Pulmonary artery endothelial cell (primary cell): Measurements from ENCODE around the gene SV2B. TPM values are rescaled to one million over a fixed set of nuclear protein-coding genes. Genes with fewer than 3 reads are reported as not detected.

Experiments used
- DNase-seq: peaks from one replicate; pipeline ENCODE4 v3.0.0-alpha.2; 2011; ENCODE audit warnings: low read depth, low spot score
- total RNA-seq: library from RNA; depleted of rRNA; stranded (reverse); fragments of >200 nt; gene quantifications from 2 replicates; pipeline ENCODE4 v1.2.3, GENCODE V29; 2014

Gene SV2B
- total RNA-seq, 1 donor from 2014 or later, result not detected

DNA sequence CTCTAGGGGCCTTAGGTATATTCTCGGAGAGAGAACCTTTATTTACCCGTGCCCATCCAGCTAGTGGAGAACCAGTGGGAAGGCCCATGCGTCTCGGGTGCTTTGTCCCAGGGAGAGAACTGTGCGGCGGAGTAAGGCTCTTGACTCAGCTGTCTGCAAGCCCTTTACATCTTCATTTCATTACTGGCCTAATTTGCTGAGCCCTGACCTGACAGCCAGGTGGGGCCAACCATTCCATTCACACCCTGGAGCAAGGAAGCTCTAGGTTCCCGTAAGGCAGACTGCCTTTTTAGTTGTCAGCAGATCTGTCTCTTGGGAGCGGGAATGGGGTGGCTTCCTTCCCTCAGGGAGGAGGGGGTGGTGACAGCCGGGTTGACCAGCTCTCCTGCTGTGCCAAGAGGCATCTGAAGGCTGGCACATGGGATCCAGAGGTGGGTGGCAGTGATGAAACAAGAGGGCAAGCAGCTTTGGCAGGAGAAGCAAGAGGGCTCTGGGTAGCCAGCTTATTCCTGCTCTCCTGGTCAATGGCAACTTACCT, 36.4 kb downstream of the SV2B start:
- DNase-seq, result no peak

DNA sequence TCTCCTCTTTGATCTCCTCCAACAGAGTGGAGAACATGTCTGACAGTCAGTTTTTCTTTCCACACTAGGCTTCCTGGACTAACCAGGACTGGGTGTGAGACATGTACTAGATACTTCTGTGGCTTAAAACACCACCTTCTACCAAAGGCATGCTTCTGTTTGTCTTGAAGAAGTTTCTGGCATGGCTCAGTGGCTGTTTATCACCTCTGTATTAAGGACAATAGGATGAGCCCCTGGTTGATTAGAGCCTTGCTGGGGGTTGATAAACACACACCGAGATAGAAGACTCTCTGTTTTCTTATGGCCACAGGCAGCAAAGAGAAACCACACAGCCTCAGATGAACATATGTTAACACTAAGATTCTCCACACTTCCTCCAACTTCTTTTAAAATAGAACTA, 40.5 kb downstream of the SV2B start:
- no peak for DNase-seq

DNA sequence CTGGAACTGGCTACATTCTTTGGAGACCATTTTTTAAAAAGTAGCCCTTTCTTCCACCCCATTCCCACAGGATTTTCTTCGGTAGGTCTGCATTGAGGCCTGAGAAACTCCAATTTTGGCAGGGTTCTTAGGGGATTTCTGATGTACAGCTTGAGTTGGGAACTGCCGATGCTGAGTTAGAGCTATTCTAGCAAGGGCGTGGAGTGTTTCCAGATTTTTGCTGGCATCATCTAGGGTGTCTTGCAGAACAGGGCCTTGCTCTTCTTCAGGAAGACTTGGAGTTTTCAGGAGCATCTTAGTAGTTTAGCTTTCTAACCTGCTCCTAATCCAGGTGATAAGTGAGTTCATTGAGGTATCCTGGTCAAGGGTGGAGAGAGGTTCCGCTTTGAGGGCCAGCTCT, 41.0 kb downstream of the SV2B start:
- no peak for DNase-seq

DNA sequence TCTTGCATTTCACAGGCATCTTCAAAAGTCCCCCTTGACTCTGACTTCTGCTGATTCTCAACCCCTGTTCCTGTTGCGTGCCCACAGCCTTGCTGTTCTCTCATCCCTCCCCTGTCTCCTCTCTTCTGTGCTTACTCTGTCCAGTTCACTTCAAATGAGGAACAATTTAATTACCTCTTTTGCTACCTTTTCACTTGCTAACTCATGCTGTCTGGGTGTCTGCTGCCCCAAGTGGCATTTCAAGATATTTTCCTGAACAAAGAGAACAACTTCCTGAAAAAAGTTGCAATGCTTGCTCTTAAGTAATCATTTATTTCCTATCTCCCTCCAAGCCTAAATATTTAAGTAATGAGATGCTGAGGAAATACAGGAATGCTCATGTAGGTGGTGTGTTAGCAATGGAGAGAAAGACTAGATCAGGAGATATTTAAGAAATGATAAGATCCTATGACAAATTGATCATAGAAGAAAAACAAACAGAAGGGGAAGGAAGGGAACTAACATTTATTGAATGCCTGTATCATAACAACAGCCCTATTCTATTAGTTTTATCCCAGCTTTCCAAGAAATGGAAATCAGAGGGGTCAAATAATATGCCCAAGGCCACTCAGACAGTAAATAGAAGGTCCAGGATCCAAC, 42.2 kb downstream of the SV2B start:
- DNase-seq, result no peak

DNA sequence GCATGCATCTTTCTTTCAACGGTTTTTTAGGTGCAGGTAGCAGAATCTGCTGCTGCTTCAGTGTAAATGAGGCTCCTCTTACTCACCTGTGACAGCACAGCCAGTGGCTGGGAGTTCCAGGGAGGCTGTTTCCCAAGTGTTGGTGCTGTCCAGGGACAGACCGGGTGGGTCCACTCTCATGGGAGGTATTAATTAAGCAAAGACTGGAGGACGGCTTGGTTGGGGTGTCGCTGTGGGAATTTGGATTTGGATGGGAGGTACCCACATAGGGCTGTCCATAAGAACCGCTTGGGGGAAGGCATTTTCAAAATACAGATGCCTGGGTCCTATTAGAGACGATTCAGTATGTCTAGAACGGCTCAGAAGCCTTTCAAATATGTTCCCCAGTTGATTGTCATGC, 42.9 kb downstream of the SV2B start:
- no peak for DNase-seq

DNA sequence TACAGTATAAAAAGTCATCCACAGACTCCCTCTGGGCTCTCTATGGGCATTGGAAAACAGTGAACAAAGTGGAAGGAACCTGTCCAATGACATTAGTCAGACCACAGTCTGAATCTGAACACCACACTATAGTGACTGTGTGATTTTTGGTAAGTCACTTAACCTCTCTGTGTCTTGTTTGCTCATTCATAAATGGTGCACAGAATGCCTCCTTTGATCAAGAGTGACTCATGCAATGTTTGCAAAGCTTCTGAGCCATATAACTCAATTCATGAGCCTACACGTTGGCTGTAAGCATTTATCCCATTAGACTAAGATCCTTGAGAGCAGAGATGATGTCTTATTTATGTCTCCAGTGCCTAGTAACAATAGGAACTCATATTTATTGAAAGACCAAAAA, 46.7 kb downstream of the SV2B start:
- no peak for DNase-seq

DNA sequence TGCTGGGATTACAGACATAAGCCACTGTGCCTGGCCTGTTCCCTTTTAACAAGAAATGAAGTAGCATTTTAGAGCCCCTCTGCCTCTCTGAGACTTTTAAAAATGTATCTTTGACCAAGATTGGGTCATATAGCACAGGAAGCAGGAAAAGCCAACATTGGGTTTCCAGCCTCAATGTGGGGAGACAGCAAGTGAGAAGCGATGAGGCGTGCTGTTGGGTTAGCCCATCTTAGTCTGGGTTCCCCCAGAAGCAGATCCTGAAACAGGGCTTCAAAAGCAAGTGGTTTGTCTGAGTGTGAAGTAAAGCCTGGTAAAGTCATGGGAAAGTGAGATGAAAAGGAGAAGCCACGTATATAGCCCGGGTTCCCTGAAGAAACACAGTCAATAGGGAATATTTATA, 48.2 kb downstream of the SV2B start:
- no peak for DNase-seq

DNA sequence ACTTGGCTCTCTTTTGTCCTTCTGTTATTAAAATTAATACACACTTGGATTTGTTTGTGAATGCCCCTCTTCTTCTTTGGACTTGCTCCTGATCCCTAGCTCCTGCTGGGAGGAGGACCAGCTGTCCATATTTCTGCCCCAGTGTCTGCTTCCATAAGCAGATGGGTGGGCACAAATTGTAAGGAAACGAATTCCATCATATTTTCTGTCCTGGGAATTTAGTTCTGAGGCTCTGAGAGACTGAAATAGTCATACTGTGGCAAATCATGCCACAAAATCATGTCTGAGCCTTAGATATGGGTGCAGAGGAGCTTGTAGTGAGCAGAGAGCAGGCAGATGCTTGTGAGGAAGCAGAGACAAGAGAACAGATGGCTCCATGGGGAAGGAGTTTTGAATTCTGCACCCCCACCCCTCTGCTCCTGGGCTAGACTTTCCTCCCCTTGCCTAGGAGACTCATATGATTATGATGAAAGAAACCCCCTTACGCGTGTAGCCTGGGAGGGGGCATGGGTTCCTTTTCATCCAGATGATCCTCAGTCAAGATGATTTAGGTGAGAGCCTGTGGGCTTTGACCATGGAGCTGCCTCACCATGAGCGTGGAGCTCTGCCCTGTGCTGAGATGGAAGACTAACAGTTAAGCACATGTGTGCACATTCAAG, 50.6 kb downstream of the SV2B start:
- DNase-seq, result no peak

DNA sequence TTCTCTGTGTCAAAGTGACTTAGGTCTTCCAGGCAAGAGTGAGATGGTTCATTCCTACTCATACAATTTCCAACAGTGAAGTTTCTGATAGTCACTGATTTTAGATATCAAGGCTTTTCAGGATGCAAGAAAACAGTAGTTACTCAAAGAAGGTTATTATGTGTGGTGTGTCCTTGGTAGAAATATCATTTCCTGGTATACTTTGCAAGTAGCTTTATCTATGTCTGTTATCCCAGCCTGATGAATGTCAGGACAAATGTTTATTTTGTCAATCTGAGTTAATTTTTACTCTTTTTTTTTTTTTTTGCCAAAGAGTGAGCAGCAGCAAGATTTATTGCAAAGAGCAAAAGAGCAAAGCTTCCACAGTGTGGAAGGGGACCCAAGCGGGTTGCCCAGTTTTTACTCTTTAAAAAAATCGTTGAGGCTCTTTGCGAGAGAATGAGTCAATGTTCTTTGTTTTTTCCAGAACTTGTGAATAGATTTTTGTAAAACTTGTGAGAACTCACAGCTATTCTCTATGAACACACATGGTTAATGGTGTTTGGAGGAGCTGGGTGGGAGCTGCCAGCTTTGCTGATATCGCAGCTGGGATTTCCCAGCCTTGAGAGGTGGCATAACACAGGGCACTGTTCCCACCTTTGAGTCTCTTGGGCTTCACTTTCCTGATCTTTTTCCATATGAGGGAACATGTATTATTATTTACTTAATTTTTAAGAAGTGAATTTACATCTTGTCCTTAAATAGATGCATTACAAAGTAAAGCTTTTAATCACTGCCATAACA, 51.9 kb downstream of the SV2B start:
- DNase-seq, result no peak

DNA sequence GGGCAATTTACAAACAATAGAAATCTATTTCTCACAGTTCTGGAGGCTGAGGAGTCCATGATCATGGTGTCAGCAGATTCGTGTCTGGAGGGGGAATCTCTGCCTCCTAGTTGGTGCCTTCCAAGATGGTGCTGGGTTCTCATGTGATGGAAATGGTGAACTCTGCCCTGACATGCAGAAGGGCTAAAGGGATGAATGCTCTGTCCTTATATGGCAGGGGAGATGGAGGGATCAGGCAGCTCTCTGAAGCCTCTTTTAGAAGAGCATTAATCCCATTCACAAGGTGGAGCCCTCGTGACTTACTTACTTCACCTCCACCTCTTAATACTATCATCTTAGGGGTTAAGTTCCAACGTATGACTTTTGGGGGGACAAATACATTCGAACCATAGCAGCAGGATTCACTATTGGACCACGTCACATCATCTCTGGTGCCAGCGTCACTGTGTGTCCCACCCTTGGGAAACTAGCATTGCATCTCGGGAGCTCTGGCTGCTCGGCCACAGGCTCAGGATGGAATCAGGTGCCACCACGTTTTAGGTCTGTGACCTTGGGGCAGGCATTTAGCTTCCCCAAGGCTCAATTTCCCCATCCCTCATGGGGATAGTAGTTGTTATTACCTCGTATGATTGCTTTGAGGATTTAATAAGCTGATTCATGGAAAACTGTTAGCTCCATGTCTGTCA, 53.0 kb downstream of the SV2B start:
- DNase-seq, result no peak

DNA sequence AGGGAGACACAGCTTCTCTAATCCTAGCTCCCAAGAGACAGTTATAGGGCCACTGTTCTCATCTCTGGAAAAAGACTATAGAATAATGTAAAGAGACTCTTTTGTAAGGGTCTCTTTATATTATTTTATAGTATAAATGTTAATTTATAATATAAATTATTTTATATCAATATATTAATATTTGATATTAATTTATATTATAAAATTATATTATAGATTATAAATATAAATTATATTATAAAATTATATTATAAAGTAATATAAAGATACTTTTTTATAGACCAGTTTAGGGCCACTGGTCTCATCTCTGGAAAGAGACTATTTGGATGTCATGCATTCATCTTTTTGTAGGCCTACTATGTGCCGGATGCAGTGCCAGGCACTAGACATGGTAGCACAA, 53.9 kb downstream of the SV2B start:
- DNase-seq, result no peak

DNA sequence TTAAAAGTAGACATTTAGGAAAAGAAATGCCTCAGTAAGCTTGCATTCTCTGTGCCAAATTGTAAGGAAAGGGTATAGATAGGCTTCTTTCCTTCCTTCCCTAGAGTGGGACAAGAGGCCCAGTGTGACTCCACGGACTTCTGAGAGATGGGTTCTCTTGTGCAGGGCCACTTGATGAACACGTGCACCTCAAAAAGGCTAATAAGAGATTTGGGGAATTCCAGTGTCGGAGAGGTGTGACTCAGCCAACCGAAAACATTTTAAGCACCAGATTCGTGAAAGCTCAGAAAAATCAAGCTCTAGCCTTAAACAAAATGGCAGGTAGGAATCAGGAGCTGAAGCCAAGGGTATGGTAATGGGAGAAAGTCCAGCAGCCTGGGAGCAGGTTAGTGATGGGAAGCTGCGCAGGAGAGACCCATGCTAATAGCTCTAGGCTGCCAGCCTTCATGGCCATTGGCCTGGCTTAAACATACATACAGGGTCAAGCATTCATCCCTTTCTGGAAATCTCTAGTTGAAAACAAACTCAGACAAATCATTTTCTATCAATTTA, 56.2 kb downstream of the SV2B start:
- no peak for DNase-seq

DNA sequence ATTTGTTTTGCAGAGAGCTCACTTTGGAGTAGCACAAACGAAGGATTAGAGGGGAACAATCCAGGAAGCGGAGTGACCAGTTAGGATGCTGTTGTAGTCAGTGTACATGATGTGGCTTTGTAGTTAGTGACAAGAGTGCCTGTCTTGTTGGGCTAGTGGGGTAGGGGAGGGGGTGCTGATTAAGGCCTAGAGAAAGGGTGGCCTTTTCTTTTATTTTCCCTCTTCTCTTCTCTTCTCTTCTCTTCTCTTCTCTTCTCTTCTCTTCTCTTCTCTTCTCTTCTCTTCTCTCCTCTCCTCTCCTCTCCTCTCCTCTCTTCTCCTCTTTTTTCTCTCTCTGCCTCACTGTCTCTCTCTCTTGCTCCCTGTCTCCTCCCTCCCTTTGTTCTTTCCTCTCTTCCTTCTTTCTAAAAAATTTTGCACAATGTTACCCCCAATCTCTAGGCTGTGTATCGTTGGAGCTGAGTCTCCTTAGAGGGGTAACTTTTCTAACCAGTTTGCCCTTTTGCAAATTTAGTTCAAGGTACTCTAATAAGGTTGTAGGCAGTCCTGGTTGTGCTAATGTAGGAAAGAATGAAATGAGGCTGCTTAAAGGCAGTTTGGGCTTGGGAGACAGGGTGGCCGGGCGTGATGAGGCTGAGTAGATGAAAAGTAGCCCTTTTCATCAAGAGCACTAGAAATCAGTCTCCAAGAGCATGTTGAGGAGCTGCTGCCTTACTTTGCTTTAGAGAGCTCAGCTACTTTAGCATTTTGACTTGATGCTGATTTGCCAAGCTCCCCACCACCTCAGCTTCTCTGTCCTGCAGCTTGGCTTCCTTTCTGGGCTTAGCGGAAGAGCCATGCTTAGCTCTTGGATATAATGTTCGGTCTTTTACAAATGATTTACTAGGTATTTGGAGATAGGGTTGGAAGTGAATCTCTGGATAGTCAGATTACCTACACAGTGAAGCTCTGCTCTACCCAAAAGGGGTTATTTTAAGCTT, 58.6 kb downstream of the SV2B start:
- DNase-seq, result no peak

DNA sequence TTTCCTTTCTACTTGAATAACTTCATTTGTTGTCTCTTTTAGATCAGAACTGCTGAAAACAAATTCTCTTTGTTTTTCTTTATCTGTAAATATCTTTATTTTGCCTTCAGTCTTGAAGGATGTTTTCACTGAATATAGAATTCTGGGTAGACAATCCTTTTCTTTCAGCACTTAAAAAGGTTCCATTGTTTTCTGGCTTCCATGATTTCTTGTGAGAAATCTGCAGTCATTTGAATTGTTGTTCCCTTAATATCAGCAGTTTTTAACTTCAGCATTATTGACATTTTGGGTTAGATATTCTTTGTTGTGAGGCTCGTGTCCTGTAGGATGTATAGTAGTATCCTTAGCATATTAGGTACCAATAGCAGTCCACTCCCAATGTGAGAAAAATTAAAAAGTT, 65.8 kb downstream of the SV2B start:
- DNase-seq, result no peak

DNA sequence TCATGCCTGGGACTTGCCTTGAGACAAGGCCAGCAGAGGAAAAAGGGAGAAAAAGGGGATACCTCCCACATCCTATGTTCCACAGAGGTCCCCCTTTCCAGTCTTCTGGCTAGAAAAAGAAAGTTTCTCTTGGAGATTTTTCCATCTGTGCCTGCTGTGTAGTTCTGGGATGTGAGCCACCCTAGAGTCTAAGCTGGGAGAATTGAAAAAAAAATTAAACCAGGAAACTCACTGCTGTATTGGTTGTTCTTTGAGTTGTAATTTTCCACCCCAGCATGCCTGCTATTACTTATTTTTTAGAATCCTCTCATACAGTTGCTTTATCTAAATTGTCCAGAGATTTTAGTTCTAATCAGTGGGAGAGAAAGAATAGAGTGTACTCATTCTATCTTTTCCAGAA, 68.4 kb downstream of the SV2B start:
- no peak for DNase-seq

DNA sequence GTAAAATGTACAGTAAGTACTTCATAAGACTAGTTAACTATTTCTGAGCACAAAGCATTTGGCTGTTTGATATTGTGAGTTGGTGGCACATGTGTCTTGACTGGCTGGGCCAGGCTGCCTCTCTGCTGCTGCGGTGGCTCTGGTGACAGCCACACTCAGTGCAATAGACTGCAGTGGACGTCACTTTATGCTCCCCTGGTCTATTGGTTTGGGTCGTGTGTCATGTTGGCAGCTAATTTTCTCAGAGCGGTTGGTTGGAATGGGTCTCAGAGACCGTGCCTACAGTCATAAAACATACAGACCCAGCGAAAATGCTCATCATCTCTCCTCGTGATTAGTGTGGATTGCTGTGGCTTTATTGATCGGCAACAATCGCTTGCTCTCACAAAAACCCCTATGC, 71.3 kb downstream of the SV2B start:
- no peak for DNase-seq

DNA sequence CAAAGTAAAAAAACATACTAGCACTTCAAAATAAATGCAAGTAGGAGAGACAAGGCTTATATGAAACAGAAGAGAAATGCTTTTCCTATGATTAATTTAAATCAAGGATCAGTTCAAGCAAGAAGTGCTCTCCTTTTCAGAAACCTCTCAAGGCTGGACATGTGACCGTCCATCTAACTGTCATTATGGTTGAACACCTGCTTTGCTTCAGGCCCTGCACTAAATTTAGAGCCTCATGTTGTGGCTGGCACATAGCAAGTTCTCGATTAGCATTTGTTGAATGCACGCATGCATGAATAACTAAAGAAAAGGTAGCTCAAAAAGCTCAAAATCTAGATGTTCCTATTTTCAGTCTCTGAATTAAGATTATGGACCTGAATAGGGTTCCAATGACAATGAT, 82.0 kb downstream of the SV2B start:
- no peak for DNase-seq

DNA sequence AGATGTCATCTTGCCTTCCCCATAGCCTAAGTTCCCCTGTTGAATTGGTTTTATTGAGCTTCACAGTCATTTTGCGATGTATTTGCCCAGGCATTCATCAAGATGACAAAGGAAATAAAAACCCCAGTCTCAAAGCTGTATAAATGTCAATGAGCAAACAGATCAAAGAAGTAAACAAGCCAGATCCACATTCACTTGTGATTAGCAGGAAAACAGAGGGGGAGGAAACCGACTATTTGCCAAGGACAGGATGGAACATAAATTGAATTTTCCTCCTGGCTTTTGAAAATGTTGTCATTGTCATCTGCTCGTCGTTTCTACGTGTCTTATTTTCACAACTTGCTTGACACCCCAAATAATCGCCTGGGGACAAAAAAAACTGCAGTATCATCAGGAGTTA, 83.5 kb downstream of the SV2B start:
- DNase-seq, result no peak

DNA sequence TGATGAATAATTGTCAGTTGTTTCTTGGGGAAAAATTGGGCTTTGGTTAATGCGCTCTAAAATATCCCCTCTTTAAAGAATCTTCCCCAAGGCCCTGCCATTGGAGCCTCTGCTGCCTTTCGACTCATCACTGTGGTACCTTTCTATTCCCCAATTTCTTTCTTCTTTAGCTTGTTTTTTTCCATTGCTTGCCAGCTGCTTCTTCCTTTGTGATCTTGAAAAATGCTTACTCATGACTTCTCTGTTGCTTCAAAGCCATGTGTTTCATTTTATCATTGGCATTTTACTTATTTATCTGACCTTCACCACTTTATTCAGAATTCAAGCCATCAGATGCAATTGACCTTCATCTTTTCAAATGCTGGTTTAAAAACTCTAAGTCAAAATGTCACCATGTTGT, 84.4 kb downstream of the SV2B start:
- no peak for DNase-seq

DNA sequence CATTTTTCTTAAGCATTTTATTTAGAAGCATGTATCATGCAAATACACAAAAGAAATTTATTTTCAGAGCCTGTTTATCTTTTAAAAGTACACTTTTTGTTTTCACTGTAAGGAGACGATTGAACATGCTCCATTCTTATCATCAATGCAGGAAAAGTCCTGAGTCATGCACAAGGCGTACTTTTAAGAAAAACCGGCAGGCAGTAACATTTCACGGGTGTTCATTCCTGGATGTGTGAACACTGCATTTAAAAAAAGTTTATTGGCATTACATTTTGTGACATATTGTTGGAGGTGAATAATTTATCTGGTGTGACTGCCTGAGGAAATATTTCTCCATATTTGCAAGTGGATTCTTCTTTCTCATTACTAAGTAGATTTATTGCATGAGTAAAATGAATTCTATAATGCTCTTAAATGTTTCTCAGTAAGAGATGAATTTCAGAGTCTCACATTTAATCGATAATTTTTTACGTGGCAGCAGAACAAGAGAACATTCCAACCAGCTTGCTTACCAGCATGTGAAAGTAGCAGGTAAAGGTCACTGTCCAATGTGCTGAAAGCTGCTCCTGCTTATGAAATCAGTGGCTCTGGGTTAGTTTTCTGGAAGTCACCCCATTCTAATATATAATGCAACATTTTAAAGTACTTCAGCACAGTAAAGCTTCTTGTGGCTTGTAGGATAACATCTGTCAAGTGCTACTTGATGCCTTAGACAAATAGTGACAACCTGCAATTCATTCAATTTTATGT, 87.0 kb downstream of the SV2B start:
- no peak for DNase-seq
